ENCODE data around the gene RFPL3.

RFPL3 gene

DNA sequence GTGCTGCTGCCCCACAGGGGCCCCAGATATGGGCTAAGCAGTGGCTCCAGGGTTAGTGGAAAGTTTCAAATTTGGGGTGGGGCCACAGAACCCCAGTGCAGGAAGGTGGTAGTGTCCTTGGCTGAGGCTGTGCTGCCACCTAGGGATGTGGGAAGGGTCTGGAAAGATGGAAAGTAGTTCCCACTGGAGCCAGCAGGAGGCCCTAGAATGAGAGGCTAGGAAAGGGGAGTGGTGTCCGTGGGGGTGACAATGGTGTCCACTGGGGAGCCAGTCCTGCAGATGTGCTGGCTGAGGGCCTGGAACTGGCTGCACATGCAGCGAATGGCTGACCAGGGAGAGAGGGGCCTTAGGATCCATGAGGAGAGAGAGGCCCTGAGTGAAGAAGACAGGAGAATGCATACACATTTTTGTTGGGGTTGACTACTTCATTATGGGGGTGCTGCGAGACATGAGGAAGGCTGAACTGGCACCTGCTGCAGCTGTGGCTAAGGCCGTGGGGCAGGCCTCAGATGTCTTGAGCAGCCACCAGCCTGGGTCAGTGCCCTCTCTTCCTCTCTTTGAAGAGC is 21.1 kb downstream of the RFPL3 start:
- TF ChIP-seq, protein P1, sequence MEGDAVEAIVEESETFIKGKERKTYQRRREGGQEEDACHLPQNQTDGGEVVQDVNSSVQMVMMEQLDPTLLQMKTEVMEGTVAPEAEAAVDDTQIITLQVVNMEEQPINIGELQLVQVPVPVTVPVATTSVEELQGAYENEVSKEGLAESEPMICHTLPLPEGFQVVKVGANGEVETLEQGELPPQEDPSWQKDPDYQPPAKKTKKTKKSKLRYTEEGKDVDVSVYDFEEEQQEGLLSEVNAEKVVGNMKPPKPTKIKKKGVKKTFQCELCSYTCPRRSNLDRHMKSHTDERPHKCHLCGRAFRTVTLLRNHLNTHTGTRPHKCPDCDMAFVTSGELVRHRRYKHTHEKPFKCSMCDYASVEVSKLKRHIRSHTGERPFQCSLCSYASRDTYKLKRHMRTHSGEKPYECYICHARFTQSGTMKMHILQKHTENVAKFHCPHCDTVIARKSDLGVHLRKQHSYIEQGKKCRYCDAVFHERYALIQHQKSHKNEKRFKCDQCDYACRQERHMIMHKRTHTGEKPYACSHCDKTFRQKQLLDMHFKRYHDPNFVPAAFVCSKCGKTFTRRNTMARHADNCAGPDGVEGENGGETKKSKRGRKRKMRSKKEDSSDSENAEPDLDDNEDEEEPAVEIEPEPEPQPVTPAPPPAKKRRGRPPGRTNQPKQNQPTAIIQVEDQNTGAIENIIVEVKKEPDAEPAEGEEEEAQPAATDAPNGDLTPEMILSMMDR (conservative IDR thresholded peaks at IDR 0.05; ENCODE audit: low read depth, low read length) = peak; percentile 64
- Histone ChIP-seq H3K79me2 (ENCODE audit: insufficient read depth, low read depth) (no peaks in the 10 kb centered on the region), H4K20me1 (ENCODE audit: insufficient read depth) (no peaks in the 10 kb centered on the region), H3K36me3 (ENCODE audit: insufficient read depth) (no peaks in the 10 kb centered on the region), H3K4me2 (no peak overlapping the region), H3K27ac (no peak overlapping the region), H3K4me1 (ENCODE audit: low read depth, poor library complexity, severe bottlenecking) (no peaks in the 10 kb centered on the region), H3K4me3 (IDR thresholded peaks at IDR 0.05; ENCODE audit: insufficient read depth, low read depth, low read length) (no peak overlapping the region), H3K9ac (no peak overlapping the region), H3K27me3 (ENCODE audit: insufficient read depth, low read depth) (no peaks in the 10 kb centered on the region), H2AFZ (ENCODE audit: low read depth) (no peak overlapping the region)

DNA sequence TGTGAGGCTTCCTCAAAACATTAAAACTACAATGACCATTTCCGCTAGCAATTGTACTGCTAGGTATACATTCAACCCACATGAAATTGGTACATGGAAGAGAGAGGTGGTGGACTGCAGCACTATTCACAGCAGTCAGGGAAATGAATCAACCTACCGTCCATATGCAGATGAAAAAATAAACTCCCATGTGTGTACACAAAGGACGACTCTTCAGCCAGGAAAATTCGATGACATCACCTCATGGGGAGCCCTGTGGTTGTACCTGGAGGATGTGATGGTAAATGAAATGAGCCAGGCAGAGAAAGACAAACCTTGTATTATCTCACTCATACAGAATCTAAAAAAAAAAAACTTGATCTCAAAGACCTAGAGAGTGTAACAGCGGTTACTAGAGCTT is 23.3 kb downstream of the RFPL3 start:
- H3K36me3 ChIP-seq (ENCODE audit: insufficient read depth) = no peaks in the 10 kb centered on the region
- no peaks in the 10 kb centered on the region for H3K79me2 ChIP-seq (ENCODE audit: insufficient read depth, low read depth)
- TF ChIP-seq, protein P1 (conservative IDR thresholded peaks at IDR 0.05; ENCODE audit: low read depth, low read length) = no peak
- H3K27me3 ChIP-seq (ENCODE audit: insufficient read depth, low read depth) = no peaks in the 10 kb centered on the region
- no peaks in the 10 kb centered on the region for H4K20me1 ChIP-seq (ENCODE audit: insufficient read depth)
- H3K4me2 ChIP-seq = no peak overlapping the region
- no peaks in the 10 kb centered on the region for H3K4me1 ChIP-seq (ENCODE audit: low read depth, poor library complexity, severe bottlenecking)
- H2AFZ ChIP-seq (ENCODE audit: low read depth) = no peak overlapping the region
- H3K27ac ChIP-seq = no peak overlapping the region
- H3K4me3 ChIP-seq (IDR thresholded peaks at IDR 0.05; ENCODE audit: insufficient read depth, low read depth, low read length) = no peak overlapping the region
- H3K9ac ChIP-seq = no peak overlapping the region

DNA sequence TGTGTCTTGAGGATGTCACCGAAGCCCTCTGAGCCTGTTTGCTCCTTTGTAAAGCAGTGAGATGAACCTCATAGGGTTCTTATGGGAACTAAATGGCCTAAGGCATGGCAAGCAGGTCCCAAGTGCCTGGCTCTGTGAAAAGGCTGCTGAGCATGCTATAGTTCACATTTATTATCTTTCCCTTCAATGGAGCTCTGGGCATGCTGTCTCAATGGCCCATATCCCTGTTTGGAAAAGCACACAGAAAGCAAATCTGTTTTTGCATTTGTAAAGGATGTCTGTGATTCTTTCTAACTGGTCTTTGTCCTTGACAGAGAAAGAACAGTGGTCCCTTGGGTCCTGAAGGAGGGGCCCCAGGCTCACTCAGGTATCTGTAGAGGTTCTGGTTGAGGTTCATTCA is 28.0 kb downstream of the RFPL3 start:
- Histone ChIP-seq H3K27ac (no peak overlapping the region), H2AFZ (ENCODE audit: low read depth) (no peak overlapping the region), H3K27me3 (ENCODE audit: insufficient read depth, low read depth) (no peaks in the 10 kb centered on the region), H3K4me3 (IDR thresholded peaks at IDR 0.05; ENCODE audit: insufficient read depth, low read depth, low read length) (no peak overlapping the region), H3K36me3 (ENCODE audit: insufficient read depth) (peaks cover 4% of the 10 kb centered on the region; the same call in 1 of the 2 replicates), H4K20me1 (ENCODE audit: insufficient read depth) (no peaks in the 10 kb centered on the region), H3K4me1 (ENCODE audit: low read depth, poor library complexity, severe bottlenecking) (no peaks in the 10 kb centered on the region), H3K79me2 (ENCODE audit: insufficient read depth, low read depth) (no peaks in the 10 kb centered on the region), H3K9ac (no peak overlapping the region), H3K4me2 (no peak overlapping the region)
- TF ChIP-seq, protein P1 (conservative IDR thresholded peaks at IDR 0.05; ENCODE audit: low read depth, low read length) = no peak

DNA sequence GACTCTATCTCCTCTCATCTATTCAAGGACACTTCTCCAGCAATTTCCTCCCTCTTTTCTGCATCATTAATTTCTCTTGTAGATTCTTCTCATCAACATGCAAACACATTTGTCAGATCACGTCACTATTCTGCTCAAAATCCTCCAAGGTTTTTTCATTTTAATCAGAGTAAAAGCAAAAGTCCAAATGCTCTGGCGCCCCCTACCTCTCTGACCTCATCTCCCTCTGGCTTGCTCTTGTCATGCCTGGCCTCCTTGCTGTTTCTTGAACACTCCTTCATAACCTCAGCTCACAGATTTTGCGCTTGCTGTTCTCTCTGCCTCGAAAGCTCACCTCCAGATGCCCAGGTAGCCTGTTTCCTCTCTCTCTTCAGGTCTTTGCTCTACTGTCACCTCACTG is 32.0 kb downstream of the RFPL3 start:
- H3K27me3 ChIP-seq (ENCODE audit: insufficient read depth, low read depth) = no peaks in the 10 kb centered on the region
- no peak overlapping the region for H2AFZ ChIP-seq (ENCODE audit: low read depth)
- TF ChIP-seq, protein P1 (conservative IDR thresholded peaks at IDR 0.05; ENCODE audit: low read depth, low read length) = peak; percentile 60
- H3K79me2 ChIP-seq (ENCODE audit: insufficient read depth, low read depth) = no peaks in the 10 kb centered on the region
- no peak overlapping the region for H3K27ac ChIP-seq
- H3K4me3 ChIP-seq (IDR thresholded peaks at IDR 0.05; ENCODE audit: insufficient read depth, low read depth, low read length) = no peak overlapping the region
- H3K4me1 ChIP-seq (ENCODE audit: low read depth, poor library complexity, severe bottlenecking) = no peaks in the 10 kb centered on the region
- H4K20me1 ChIP-seq (ENCODE audit: insufficient read depth) = no peaks in the 10 kb centered on the region
- no peak overlapping the region for H3K9ac ChIP-seq
- H3K36me3 ChIP-seq (ENCODE audit: insufficient read depth) = peaks cover 15% of the 10 kb centered on the region
- H3K4me2 ChIP-seq = no peak overlapping the region
